ENCODE results near the gene SH3GLB1. TPM values are rescaled to one million over a fixed set of nuclear protein-coding genes. Genes with fewer than 3 reads are reported as not detected.

Gene SH3GLB1
- total RNA-seq, 1 experiment from 2014 or later: 36.6 TPM

GRCh38 chr1:86731416-86731815, 27.0 kb downstream of the SH3GLB1 start:
- TF ChIP-seq CTCF (conservative IDR thresholded peaks at IDR 0.05): no peak
- WGBS (ENCODE audit: extremely low coverage, insufficient read length, low lambda C conversion rate): no CpG with 5 or more reads among the region's 1 CpG
- Histone ChIP-seq H2AFZ (ENCODE audit: low read length) (no peak overlapping the region), H3T11ph (ENCODE audit: low read length) (no peak overlapping the region), H4K91ac (ENCODE audit: insufficient read length, low read depth, low read length) (no peak overlapping the region), H3K4ac (ENCODE audit: low read depth, low read length) (no peak overlapping the region), H3K79me2 (ENCODE audit: insufficient read depth, low read length) (no peaks in the 10 kb centered on the region), H3K56ac (ENCODE audit: insufficient read length, low read depth, low read length) (no peak overlapping the region), H4K8ac (replicated peaks; ENCODE audit: insufficient read length, low read depth, low read length) (no peak overlapping the region), H3K27me3 (ENCODE audit: insufficient read depth, low read length) (no peaks in the 10 kb centered on the region), H3K79me1 (ENCODE audit: insufficient read depth, low read depth, low read length, poor library complexity, severe bottlenecking) (no peaks in the 10 kb centered on the region), H3K14ac (ENCODE audit: insufficient read depth, low read length) (no peak overlapping the region), H3K27ac (ENCODE audit: insufficient read length, low read depth, low read length) (no peak overlapping the region), H3K23ac (ENCODE audit: insufficient read length, low read depth, low read length) (no peak overlapping the region), H2BK5ac (ENCODE audit: insufficient read length, low read length) (no peak overlapping the region), H2AK5ac (ENCODE audit: insufficient read length, low read length) (no peak overlapping the region), H3K18ac (ENCODE audit: insufficient read length, low read depth, low read length) (no peak overlapping the region), H2BK15ac (ENCODE audit: low read depth, low read length) (no peak overlapping the region), H3K4me2 (ENCODE audit: insufficient read depth, insufficient read length, low read length) (no peak overlapping the region), H2BK20ac (ENCODE audit: low read depth, low read length, poor library complexity, severe bottlenecking) (no peak overlapping the region), H3K9ac (ENCODE audit: extremely low read depth, insufficient read length, low read length) (no peak overlapping the region), H2BK12ac (ENCODE audit: insufficient read length, low read depth, low read length) (no peak overlapping the region), H4K5ac (ENCODE audit: insufficient read length, low read depth, low read length) (no peak overlapping the region), H3K9me3 (ENCODE audit: control insufficient read depth, low read depth, low read length) (no peaks in the 10 kb centered on the region), H3K4me1 (ENCODE audit: insufficient read depth, low read length) (no peaks in the 10 kb centered on the region), H3K23me2 (ENCODE audit: insufficient read length, low read depth, low read length, poor library complexity, severe bottlenecking) (no peaks in the 10 kb centered on the region), H2BK120ac (ENCODE audit: low read depth, low read length, poor library complexity, severe bottlenecking) (no peak overlapping the region), H4K20me1 (ENCODE audit: control insufficient read depth, insufficient read depth, insufficient read length) (no peaks in the 10 kb centered on the region)
- H3K27me3 Mint-ChIP-seq (ENCODE audit: low read depth): no peaks in the 10 kb centered on the region
- no peaks in the 10 kb centered on the region for H3K9me3 Mint-ChIP-seq
- H3K36me3 Mint-ChIP-seq (ENCODE audit: insufficient read depth in 1 of 3, low read depth in 3 of 3): peaks cover 8 to 19% (median 17%) of the 10 kb centered on the region in 3 experiments; a peak in 6 of 7 replicates
- DNase-seq: no peak
- H3K4me3 Mint-ChIP-seq: no peak overlapping the region
- no peaks in the 10 kb centered on the region for H3K4me1 Mint-ChIP-seq
- no peak overlapping the region for H3K27ac Mint-ChIP-seq

Data from H9 (cell line).